ENCODE data around the gene BLM.

The BLM gene

DNA sequence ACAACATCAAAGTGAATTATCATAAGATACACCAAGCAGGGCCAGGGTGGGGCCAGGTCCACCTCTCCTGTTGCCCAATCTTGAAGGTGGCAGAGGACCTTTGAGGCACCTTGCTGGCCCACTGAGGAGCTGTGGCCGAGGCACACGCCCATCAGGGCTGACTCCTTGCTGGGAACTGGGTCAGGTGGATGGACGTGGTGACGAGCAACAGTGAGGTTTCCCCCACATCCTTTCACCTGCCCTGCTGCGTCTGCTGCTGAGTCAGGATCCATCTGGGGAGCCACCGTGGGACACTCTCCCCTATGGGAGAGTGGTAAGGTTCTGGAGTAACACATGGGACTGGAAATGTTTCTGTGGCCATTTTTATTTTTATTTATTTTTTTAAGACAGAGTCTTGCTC is 134.0 kb downstream of the BLM start:
- DNase-seq (ENCODE audit: low read depth): no peak

DNA sequence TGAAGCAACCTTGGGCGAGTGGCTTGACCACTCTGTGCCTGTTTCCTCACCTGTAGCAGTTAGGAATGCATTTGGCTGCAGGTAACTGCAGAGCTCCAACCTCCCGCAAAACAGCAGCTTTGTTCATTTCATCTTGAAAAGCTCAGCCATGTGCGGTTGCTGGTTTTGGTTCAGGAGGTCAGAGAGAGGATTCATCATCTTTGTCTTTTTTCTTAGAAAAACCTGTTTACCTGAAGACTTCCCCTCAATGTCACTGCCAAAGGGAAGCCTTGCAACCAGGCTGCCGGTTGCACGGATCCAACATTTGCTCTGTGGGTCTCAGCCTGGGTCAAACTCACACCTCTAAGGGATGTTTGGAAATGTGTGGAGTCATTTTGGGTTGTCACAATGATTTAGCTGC is 134.8 kb downstream of the BLM start:
- no peak for DNase-seq (ENCODE audit: low read depth)

DNA sequence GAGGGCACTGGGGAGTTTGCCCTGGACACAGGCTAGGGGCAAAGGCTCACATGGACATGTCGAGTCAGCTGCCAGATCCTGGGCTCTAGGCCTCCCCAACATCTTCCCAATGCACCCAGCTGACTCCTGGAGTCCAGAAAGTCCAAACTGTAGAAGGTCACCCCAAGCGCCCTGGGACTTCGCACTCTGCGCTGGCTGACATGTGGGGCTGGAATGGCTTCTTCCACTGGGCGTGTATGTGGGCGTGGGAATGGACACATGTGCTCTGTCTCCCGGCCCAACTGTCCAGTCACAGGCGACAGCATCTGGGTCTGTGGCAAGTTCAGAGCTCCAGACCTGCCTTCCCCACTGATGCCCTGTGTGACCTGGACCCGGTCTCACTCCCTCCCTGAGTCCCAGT is 138.0 kb downstream of the BLM start:
- no peak for DNase-seq (ENCODE audit: low read depth)

DNA sequence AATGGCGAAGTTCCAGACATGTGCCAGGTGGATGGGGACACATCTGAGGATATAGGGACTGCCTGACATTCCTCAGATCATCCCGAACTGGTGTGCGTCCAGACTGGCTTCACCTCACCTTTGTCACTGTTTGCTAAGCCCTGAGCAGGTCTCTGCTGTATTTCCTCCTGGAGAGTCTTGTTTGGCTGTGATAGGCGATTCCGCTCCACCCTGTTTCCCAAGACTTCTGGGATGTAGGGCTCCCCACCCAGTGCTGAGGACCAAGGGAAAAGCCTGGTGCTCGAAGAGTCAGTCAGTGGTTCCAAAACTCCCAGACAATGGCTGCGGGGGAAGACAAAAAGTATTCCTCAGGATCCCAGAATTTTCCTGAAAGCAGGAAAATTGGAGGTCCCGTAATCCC is 140.2 kb downstream of the BLM start:
- no peak for DNase-seq (ENCODE audit: low read depth)

DNA sequence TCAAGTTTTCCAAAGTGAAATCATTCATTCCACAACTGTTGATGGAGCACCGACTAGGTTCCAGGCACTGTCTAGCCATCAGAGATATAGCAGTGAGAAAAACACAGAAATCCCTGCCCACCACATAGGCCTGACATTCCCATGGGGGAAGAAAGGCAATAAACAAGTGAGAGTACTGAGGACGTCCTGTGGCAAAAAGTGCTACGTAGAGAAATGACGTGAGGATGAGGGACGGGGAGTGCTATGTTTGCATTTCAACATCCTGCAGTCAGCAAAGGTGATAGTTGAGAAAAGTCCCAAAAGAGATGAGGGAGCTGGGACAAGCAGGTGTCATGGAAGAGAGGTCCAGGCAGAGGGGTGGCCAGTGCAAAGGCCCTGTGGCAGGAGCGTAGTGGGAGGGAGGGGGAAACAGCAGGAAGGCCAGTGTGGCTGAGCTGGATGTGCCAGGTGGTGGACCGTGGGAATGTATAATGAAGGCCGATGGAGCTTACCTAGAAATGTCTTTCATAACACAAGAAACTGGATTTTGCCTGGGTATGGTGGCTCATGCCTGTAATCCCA is 140.8 kb downstream of the BLM start:
- DNase-seq (ENCODE audit: low read depth): no peak

DNA sequence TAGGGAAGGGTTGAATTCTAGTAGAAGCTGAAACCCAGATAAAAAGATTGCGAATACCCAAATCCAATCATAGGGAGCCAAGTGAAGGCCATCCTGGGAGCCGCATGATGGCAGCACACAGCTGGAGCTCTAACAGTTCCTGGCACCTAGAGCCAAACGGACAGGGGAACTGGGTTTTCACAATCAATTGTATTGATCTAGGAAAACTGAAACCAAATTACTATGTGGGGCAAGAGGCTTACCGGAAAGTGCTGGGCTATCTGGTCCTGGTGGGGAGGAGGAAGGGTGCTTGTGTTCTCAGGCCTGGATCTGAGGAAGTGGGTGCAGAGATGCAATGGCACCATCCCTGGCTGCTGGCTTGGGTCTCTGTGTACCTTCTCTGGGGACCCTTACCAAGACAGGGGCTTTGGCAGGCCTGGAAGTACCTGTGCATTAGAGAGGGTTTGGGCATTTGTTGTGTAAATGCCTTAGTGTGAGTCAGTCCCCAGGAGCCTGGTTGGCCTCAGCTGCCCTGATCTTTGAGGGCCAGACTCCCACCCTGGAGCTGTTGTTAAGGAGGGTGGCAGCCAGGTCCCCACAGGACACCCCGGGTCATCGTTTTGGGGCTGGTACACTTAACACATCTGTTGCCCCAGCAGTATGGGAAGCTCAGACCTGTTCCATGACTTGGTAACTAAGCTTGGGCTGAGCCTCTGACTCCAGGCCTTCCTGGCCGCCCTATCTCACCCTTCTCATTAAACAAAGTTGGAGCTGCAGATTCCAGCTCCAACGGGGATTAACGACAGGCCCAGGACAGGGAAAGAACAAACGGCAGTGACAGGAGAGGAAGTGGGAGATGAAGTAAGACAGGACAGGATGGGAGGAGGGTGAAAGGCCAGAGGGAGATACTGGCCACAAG is 142.3 kb downstream of the BLM start:
- no peak for DNase-seq (ENCODE audit: low read depth)

DNA sequence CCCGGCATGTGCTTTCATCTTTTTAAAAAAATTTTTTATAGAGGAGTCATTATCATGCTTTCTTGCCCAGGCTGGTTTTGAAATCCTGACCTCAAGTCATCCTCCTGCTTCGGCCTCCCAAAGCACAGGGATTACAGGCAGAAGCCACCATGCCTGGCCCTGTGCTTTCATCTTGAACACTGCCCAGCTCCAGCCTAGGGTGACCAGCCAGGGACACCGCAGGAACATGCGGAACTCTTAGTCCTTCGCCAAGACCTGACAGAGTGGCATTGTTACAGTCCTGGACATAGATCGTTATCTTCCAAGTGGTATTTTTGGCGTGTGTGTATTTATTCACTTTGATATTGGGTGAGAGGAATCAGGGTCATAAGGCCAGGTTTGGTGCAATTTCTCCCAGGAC is 143.3 kb downstream of the BLM start:
- no peak for DNase-seq (ENCODE audit: low read depth)

DNA sequence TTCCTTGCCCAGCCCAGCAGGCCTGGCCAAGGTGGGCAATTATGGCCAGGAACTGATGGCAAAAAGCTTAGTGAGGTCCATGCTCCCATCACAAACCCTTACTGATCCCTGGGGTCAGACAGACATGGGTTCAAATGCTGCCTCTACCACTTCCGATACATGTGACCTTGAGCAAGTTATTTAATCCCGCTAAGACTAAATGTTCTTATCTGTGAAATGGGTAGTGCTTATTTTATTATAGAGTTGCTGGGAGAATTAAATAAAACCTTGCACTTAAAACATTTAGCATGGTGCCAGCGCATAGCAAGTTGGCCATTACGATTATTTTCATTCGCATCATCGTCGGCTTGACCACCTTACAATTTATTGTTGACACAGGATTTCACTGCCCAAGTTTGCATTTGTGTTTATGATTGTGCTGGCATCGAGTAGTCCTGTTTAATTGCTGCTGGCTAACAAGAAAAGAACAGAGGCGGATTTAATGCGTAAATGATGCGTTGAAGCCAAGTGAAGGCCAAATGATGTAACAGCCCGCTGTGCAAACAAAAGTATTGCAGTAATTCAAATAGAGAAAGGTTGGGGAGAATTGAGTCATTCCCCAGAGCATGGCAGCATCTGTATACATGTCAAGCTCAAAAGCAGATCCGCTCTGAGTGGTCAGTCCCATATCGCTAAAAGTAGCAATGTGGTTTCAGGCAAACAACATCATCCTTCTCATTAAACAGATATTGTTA is 144.0 kb downstream of the BLM start:
- DNase-seq (ENCODE audit: low read depth): no peak

DNA sequence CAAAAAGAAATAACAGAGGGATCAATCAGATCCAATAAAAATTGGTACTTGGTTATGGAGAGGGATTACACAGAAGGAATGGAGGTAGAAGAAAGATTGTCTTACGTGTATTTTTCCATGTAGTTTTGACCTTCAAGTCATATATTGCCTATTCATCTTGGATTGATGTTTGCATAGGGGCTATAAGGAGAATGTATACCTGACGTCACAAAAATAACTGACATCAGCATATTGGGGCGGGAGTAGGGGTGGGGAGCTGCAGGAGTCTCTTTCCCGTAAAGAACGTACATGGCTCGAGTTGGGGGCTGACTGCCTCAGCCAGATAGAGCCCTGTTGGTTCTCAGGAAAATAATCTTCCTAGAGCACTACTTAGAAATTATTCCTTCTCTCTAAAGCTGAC is 145.3 kb downstream of the BLM start:
- DNase-seq (ENCODE audit: low read depth): no peak

DNA sequence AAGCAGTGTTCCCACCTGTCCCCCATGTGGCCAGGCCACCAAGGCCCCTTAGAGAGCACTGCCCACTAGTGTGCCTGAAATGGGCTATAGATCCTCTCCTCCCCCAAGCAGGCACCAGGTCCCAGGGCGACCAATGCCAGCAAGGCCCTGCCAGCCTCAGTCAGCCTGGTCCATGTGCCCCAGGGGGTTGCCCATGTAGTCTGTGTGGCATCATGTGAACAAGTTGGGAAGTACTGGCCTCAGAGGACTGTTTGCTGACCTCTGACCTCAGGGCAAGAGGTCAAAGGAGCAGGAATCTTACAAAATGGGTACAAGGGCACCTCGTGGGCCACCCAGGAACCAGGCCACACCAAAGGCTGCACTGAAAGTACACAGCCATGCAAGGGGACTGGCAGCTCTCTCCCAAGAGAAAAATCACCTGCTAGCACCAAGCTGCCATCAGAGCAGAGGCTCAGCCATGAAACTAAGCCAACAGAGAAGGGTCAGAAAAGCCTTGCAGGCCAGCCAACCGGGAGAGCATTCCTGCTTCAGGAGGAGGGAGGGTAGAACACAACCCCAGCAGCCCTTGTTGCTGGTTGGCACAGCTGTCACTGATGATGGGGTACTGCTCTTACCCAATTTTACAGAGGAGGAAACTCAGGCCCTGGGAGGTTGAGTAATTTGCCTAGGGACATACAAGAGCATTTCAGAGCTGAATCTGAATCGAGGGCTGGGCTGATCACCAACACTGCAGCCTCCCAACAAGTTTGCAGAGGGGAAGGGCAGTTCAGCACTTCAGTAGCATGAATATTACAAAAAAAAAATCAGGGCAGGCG is 146.0 kb downstream of the BLM start:
- no peak for DNase-seq (ENCODE audit: low read depth)

DNA sequence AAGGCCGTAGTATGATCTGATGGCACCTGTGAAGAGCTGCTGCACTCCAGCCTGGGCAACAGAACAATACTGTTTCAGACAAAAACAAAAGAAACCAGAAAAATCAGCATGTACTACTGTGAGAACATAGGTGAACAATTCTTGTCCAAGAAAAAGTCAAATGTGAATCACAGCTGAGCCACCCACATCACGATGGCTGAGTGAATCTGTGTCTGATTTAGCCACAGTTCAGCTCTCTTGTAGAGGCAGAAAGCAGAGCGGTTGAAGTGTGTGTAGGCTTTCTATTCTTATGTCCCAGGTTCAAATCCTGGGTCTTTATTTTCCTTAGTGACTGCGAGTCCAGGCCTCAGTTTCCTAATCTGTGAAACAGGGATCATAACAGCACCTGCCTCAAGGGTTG is 146.8 kb downstream of the BLM start:
- DNase-seq (ENCODE audit: low read depth): no peak

DNA sequence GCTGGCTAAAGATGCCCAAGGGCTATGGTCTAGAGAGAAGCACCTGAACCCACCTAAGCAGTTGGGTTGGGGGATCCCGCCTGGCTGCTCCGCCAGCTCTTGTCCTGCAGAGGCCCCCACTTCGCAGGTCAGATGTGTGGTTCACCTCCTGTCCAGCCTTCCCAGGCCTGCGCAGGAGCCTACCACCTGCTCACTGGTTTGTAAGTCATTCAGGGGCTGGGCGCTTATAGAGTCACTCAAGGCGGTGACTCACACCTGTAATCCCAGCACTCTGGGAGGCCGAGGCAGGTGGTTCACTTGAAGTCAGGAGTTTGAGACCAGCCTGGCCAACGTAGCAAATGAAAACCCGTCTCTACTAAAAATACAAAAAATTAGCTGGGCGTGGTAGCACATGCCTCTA is 147.4 kb downstream of the BLM start:
- no peak for DNase-seq (ENCODE audit: low read depth)

DNA sequence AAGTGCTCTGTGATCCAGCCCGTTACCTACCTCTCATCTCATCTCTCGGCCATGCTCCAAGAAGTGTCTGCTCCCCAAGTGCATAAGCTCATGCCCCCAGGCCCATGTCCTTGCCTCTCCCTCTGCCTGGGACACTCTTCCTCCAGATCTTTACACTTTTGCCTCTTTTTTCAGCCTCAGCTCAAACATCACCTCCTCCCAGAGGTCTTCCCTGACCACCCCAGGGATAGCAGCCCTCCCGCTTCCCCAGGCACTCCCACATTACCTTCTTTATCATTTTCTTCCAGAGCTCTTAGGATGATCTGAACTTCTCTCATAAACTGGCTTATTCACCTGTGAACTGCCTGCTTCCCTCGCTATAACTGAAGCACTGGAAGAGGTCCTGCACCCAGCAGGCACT is 148.6 kb downstream of the BLM start:
- no peak for DNase-seq (ENCODE audit: low read depth)

Measured in stimulated activated CD4-positive, alpha-beta T cell treated with anti-CD3 and anti-CD28 coated beads, Interleukin-2, amount 100 ng/mL, for 4 hours (primary cell).